GM21576 (cell line): Measurements from ENCODE around the gene NEK2.
"Not testable (repeated sequence)": the region's sequence is repeated elsewhere in the genome, so short reads cannot be mapped to it uniquely, and the experiment has no call there.

Source experiments
- ATAC-seq: cut with Tn5 transposase; IDR thresholded peaks from one replicate; pipeline ENCODE4 v1.9.1; 2021; ENCODE audit warnings: mild to moderate bottlenecking, moderate library complexity; ENCODE audit not compliant: unreplicated experiment

Gene NEK2

GRCh38 chr1:211652371-211652770 lies 23.1 kb downstream of the NEK2 start:
- ATAC-seq = no peak

GRCh38 chr1:211650904-211651303 lies 24.5 kb downstream of the NEK2 start:
- no peak for ATAC-seq

- no peak for ATAC-seq
Measured at GRCh38 chr1:211648980-211649934, 26.2 kb downstream of the NEK2 start.

GRCh38 chr1:211648336-211648735 lies 27.1 kb downstream of the NEK2 start:
- no peak for ATAC-seq

- no peak for ATAC-seq
Measured at GRCh38 chr1:211647711-211648121, 27.7 kb downstream of the NEK2 start.

GRCh38 chr1:211646566-211646965 lies 28.9 kb downstream of the NEK2 start:
- ATAC-seq = no peak

GRCh38 chr1:211645601-211646000 lies 29.8 kb downstream of the NEK2 start:
- ATAC-seq = not testable (repeated sequence)

GRCh38 chr1:211644653-211645052 lies 30.8 kb downstream of the NEK2 start:
- ATAC-seq = no peak

- ATAC-seq = no peak
Measured at GRCh38 chr1:211643324-211644212, 31.9 kb downstream of the NEK2 start.

GRCh38 chr1:211642870-211643269 lies 32.6 kb downstream of the NEK2 start:
- ATAC-seq = no peak

- no peak for ATAC-seq
Measured at GRCh38 chr1:211641942-211642341, 33.5 kb downstream of the NEK2 start.

GRCh38 chr1:211641044-211641800 lies 34.2 kb downstream of the NEK2 start:
- ATAC-seq = no peak

GRCh38 chr1:211640301-211640630 lies 35.2 kb downstream of the NEK2 start:
- no peak for ATAC-seq

GRCh38 chr1:211639475-211640300 lies 35.7 kb downstream of the NEK2 start:
- no peak for ATAC-seq

GRCh38 chr1:211638689-211639101 lies 36.7 kb downstream of the NEK2 start:
- no peak for ATAC-seq

GRCh38 chr1:211638246-211638645 lies 37.2 kb downstream of the NEK2 start:
- ATAC-seq = no peak

- ATAC-seq = no peak
Measured at GRCh38 chr1:211637066-211637465, 38.4 kb downstream of the NEK2 start.

GRCh38 chr1:211636575-211637029 lies 38.8 kb downstream of the NEK2 start:
- ATAC-seq = not testable (repeated sequence)

- no peak for ATAC-seq
Measured at GRCh38 chr1:211635597-211636205, 39.7 kb downstream of the NEK2 start.

GRCh38 chr1:211634931-211635330 lies 40.5 kb downstream of the NEK2 start:
- no peak for ATAC-seq
